Measurements from ENCODE around the gene SRGAP1. TPM values are rescaled to one million over a fixed set of nuclear protein-coding genes. Genes with fewer than 3 reads are reported as not detected.

Gene SRGAP1
- total and polyA plus RNA-seq, 8 donors: 0.70 to 37.9 (median 9.8) TPM

DNA sequence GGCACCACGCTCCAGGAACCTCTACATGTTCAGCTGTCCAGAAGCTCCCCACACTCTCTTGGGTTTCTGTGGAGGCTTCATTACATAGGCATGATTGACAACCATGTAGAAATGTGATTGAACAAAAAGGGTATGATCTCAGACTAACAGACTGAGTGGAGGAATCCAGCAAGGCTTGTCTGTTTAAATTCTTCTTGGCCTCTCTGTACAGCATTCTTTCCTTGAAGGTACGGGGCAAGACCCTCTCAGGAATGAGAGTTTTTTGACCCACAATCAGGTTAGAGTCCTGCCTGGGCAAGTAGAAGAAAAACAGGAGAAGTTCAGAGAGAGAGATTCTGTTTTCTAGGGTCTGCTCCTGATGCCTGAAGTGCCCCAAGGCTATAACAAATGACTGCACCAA, 40.9 kb downstream of the SRGAP1 start:
- Histone ChIP-seq H3K4me1 (no peaks in the 10 kb centered on the region), H3K36me3 (no peaks in the 10 kb centered on the region), H3K4me3 (no peak overlapping the region), H3K9me3 (no peaks in the 10 kb centered on the region), H3K27ac (no peak overlapping the region), H3K27me3 (no peaks in the 10 kb centered on the region)
- 88 to 93% (median 88%) methylated on average over 2 of the region's 2 CpGs for WGBS, 5 donors
- no peak for DNase-seq
- TF ChIP-seq, protein P1, sequence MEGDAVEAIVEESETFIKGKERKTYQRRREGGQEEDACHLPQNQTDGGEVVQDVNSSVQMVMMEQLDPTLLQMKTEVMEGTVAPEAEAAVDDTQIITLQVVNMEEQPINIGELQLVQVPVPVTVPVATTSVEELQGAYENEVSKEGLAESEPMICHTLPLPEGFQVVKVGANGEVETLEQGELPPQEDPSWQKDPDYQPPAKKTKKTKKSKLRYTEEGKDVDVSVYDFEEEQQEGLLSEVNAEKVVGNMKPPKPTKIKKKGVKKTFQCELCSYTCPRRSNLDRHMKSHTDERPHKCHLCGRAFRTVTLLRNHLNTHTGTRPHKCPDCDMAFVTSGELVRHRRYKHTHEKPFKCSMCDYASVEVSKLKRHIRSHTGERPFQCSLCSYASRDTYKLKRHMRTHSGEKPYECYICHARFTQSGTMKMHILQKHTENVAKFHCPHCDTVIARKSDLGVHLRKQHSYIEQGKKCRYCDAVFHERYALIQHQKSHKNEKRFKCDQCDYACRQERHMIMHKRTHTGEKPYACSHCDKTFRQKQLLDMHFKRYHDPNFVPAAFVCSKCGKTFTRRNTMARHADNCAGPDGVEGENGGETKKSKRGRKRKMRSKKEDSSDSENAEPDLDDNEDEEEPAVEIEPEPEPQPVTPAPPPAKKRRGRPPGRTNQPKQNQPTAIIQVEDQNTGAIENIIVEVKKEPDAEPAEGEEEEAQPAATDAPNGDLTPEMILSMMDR (IDR thresholded peaks at IDR 0.05): no peak
- TF ChIP-seq POLR2AphosphoS5 (IDR thresholded peaks at IDR 0.05): no peak
- no peak for TF ChIP-seq EP300 (IDR thresholded peaks at IDR 0.05)
- TF ChIP-seq POLR2A (IDR thresholded peaks at IDR 0.05): no peak
- intact Hi-C loops (cut with DNase I; ENCODE audit: low total_unique reads): no loop called here

DNA sequence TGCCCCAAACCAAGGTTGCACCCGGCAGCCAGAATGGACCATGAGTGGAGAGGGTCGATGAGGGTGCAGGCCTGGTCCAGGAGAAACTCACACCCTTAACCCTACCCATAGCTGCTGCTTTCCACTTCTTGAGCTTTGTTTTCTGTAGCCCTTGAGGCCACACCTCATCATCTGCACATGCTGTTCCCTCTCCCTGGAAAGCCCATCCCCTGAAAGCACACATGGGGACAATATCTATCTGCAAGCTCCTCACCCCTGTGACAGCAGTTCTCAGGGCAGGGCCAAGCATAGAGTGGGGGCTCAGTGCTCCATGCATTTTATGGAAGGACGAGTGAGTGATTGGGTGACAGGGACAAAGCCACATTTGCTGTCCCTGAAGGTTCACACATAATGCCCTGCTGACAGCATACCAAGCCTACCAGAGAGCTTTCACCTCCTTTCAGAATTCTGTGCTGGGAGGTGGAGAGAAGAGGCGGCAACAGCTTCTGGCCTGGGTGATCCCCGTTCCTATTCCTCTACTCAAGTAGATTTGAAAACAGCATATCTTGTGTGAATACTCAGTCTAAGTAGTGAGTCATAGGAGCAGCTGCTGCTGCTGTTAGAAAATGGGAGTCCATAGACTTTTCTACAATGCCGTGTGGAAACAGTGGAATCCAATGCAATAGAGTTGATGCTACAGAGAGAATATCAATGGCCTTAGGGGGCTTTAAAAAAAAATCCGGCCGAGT, 44.6 kb downstream of the SRGAP1 start:
- no peaks in the 10 kb centered on the region for H3K4me1 ChIP-seq
- H3K36me3 ChIP-seq: no peaks in the 10 kb centered on the region
- no peak overlapping the region for H3K27ac ChIP-seq
- H3K9me3 ChIP-seq: no peaks in the 10 kb centered on the region
- no peak for DNase-seq
- TF ChIP-seq POLR2AphosphoS5 (IDR thresholded peaks at IDR 0.05) (no peak), EP300 (IDR thresholded peaks at IDR 0.05) (no peak)
- no peaks in the 10 kb centered on the region for H3K27me3 ChIP-seq
- intact Hi-C loops (cut with DNase I; ENCODE audit: low total_unique reads): no loop called here
- H3K4me3 ChIP-seq: no peak overlapping the region
- WGBS, 5 donors: 83 to 90% (median 89%) methylated on average over 8 of the region's 8 CpGs

GRCh38 chr12:63889721-63890509, 45.4 kb downstream of the SRGAP1 start:
- Histone ChIP-seq H3K27ac (no peak overlapping the region), H3K36me3 (no peaks in the 10 kb centered on the region), H3K4me1 (no peaks in the 10 kb centered on the region), H3K4me3 (no peak overlapping the region), H3K27me3 (no peaks in the 10 kb centered on the region), H3K9me3 (no peaks in the 10 kb centered on the region)
- intact Hi-C loops (cut with DNase I; ENCODE audit: low total_unique reads): no loop called here
- WGBS, 5 donors: 81 to 88% (median 85%) methylated on average over 12 of the region's 12 CpGs
- no peak for DNase-seq
- TF ChIP-seq EP300 (IDR thresholded peaks at IDR 0.05): no peak
- TF ChIP-seq, protein P1 (IDR thresholded peaks at IDR 0.05): no peak
- no peak for TF ChIP-seq POLR2AphosphoS5 (IDR thresholded peaks at IDR 0.05)
- no peak for TF ChIP-seq POLR2A (IDR thresholded peaks at IDR 0.05)

DNA sequence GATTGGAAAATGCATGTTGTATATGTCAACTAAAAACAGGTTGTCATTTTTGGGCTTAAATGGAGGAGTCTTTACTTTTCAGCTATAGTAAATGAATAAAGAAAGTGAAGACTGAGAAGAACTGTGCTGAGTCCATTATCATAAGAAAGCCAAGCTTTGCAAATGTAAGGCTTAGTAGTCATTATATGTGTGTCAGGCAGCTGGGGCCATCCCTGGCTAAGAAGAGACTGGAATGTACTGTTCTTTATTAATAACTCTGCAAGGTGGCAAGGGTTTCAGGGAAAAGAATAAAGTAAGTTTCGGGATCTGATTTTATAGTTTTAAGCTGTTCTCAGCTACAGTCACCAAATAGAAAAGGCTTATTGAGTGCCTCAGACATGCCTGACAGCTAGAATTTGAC, 48.7 kb downstream of the SRGAP1 start:
- WGBS, 5 donors: 94 to 98% (median 97%) methylated on average over 1 of the region's 1 CpG
- no peak for DNase-seq
- intact Hi-C loops (cut with DNase I; ENCODE audit: low total_unique reads): no loop called here

More for the DNA sequence above, 48.7 kb downstream of the SRGAP1 start:
- no peaks in the 10 kb centered on the region for H3K27me3 ChIP-seq
- H3K4me1 ChIP-seq: peaks cover 0 to 19% (median 4%) of the 10 kb centered on the region in 4 donors
- H3K9me3 ChIP-seq: no peaks in the 10 kb centered on the region
- H3K27ac ChIP-seq: no peak overlapping the region
- no peak overlapping the region for H3K4me3 ChIP-seq
- no peaks in the 10 kb centered on the region for H3K36me3 ChIP-seq
- TF ChIP-seq POLR2AphosphoS5 (IDR thresholded peaks at IDR 0.05): no peak
- TF ChIP-seq POLR2A (IDR thresholded peaks at IDR 0.05): no peak
- TF ChIP-seq, protein P1 (IDR thresholded peaks at IDR 0.05): no peak
- TF ChIP-seq EP300 (IDR thresholded peaks at IDR 0.05): no peak

Data from stomach (tissue), 9 donors.